WTC11 (cell line): ENCODE results near the gene CLCN4. TPM values are rescaled to one million over a fixed set of nuclear protein-coding genes. Genes with fewer than 3 reads are reported as not detected.

Source experiments
- ATAC-seq: fragments of 200-7000 bp; cut with Tn5 transposase; 2 replicates; pipeline ENCODE4 v1.10.0; 2021; ENCODE audit warnings: mild to moderate bottlenecking, moderate library complexity
- CTCF ChIA-PET: fragments of 300-600 bp; sonication (Branson Sonifier 250); formaldehyde crosslinking; loops from one replicate; lab custom pipeline; 2021; ENCODE audit warnings: antibody characterized with exemption; lab: Charles Lee
- POLR2A ChIA-PET: fragments of 350-600 bp; sonication (Branson Sonifier 250); formaldehyde crosslinking; loops from one replicate; lab custom pipeline; 2021; ENCODE audit warnings: antibody characterized with exemption; lab: Charles Lee
- DNase-seq: peaks from one replicate; pipeline ENCODE4 v3.0.0; 2021; ENCODE audit warnings: low spot score
- H3K27ac Mint-ChIP-seq: 2 replicates; pipeline ENCODE4 v1.8.0; 2021; ENCODE audit warnings: mixed read lengths
- H3K27me3 Mint-ChIP-seq: 2 replicates; pipeline ENCODE4 v1.8.0; 2021; ENCODE audit warnings: low read depth, mild to moderate bottlenecking, moderate library complexity, mixed read lengths
- H3K36me3 Mint-ChIP-seq: 2 replicates; pipeline ENCODE4 v1.8.0; 2021; ENCODE audit warnings: mixed read lengths
- H3K4me1 Mint-ChIP-seq: 2 replicates; pipeline ENCODE4 v1.8.0; 2022; ENCODE audit warnings: mixed read lengths
- H3K4me3 Mint-ChIP-seq: 2 replicates; pipeline ENCODE4 v1.8.0; 2021; ENCODE audit warnings: mild to moderate bottlenecking, moderate library complexity, mixed read lengths
- H3K9me3 Mint-ChIP-seq: 2 replicates; pipeline ENCODE4 v1.8.0; 2021; ENCODE audit warnings: mixed read lengths
- CREM ChIP-seq: sonication (generic); formaldehyde crosslinking; IDR thresholded peaks from 2 replicates; pipeline ENCODE4 v1.8.1; 2022; ENCODE audit warnings: mild to moderate bottlenecking, missing genetic modification reagents, moderate library complexity
- FOXP1 ChIP-seq: sonication (generic); formaldehyde crosslinking; IDR thresholded peaks from 2 replicates; pipeline ENCODE4 v1.8.0; 2022; ENCODE audit warnings: missing genetic modification reagents, mild to moderate bottlenecking, moderate library complexity, borderline replicate concordance
- FOXP4 ChIP-seq: sonication (generic); formaldehyde crosslinking; IDR thresholded peaks from 2 replicates; pipeline ENCODE4 v1.8.0; 2022; ENCODE audit warnings: mild to moderate bottlenecking, missing genetic modification reagents
- NFATC4 ChIP-seq: fragments of 250-450 bp; sonication (Bioruptor Pico); IDR thresholded peaks from 2 replicates; pipeline ENCODE4 v1.9.0; 2021; ENCODE audit warnings: mild to moderate bottlenecking
- PRRX2 ChIP-seq: fragments of 250-450 bp; sonication (Bioruptor Pico); IDR thresholded peaks from 2 replicates; pipeline ENCODE4 v1.8.0; 2021; ENCODE audit warnings: mild to moderate bottlenecking
- SP1 ChIP-seq: sonication (generic); formaldehyde crosslinking; conservative IDR thresholded peaks from 2 replicates; pipeline ENCODE4 v1.8.1; 2022; ENCODE audit warnings: missing genetic modification reagents
- STAT6 ChIP-seq: sonication (generic); formaldehyde crosslinking; conservative IDR thresholded peaks from 2 replicates; pipeline ENCODE4 v1.8.1; 2023; ENCODE audit warnings: mild to moderate bottlenecking, low read depth, missing genetic modification reagents, moderate library complexity
- TEAD1 ChIP-seq: sonication (generic); formaldehyde crosslinking; IDR thresholded peaks from 2 replicates; pipeline ENCODE4 v1.8.0; 2022; ENCODE audit warnings: mild to moderate bottlenecking, missing genetic modification reagents
- ZBTB43 ChIP-seq: sonication (generic); formaldehyde crosslinking; IDR thresholded peaks from 2 replicates; pipeline ENCODE4 v1.8.1; 2023; ENCODE audit warnings: mild to moderate bottlenecking, missing genetic modification reagents
- ZNF232 ChIP-seq: sonication (generic); formaldehyde crosslinking; IDR thresholded peaks from 2 replicates; pipeline ENCODE4 v1.8.0; 2022; ENCODE audit warnings: mild to moderate bottlenecking, missing genetic modification reagents
- ZNF281 ChIP-seq: sonication (generic); formaldehyde crosslinking; IDR thresholded peaks from 2 replicates; pipeline ENCODE4 v1.8.0; 2023; ENCODE audit warnings: mild to moderate bottlenecking, missing genetic modification reagents
- ZNF425 ChIP-seq: fragments of 250-450 bp; sonication (Bioruptor Pico); conservative IDR thresholded peaks from 2 replicates; pipeline ENCODE4 v1.9.0; 2021; ENCODE audit warnings: mild to moderate bottlenecking
- ZNF512 ChIP-seq: sonication (generic); formaldehyde crosslinking; IDR thresholded peaks from 2 replicates; pipeline ENCODE4 v1.8.1; 2022; ENCODE audit warnings: missing genetic modification reagents, borderline replicate concordance
- ZNF532 ChIP-seq: fragments of 250-450 bp; sonication (Bioruptor Pico); IDR thresholded peaks from 2 replicates; pipeline ENCODE4 v1.9.0; 2021; ENCODE audit warnings: mild to moderate bottlenecking, borderline replicate concordance
- ZNF671 ChIP-seq: fragments of 250-450 bp; sonication (Bioruptor Pico); IDR thresholded peaks from 2 replicates; pipeline ENCODE4 v1.8.0; 2021; ENCODE audit warnings: mild to moderate bottlenecking
- ZSCAN18 ChIP-seq: fragments of 250-450 bp; sonication (Bioruptor Pico); IDR thresholded peaks from 2 replicates; pipeline ENCODE4 v2.1.2; 2022; ENCODE audit warnings: mild to moderate bottlenecking, moderate library complexity
- total RNA-seq: library from RNA; stranded (reverse); gene quantifications from 3 replicates; pipeline ENCODE4 v1.2.3, GENCODE V29; 2021

The CLCN4 gene
- total RNA-seq, 1 experiment from 2014 or later, result 8.9 TPM

- TF ChIP-seq ZBTB43 (CRISPR knock-in tag) (no peak), ZNF232 (CRISPR knock-in tag) (no peak), ZSCAN18 (CRISPR knock-in tag) (no peak), TEAD1 (no peak), CREM (CRISPR knock-in tag) (no peak), PRRX2 (no peak), ZNF425 (no peak), NFATC4 (CRISPR knock-in tag) (no peak)
These were observed 121.9 kb downstream of the CLCN4 start (continued) for GRCh38 chrX:10278716-10279115.

GRCh38 chrX:10280071-10280470 lies 123.3 kb downstream of the CLCN4 start:
- Mint-ChIP-seq H3K9me3 (no peaks in the 10 kb centered on the region), H3K4me1 (0 out of 2 replicates have a peak, but pooled peaks cover 4% of the 10 kb centered on the region), H3K36me3 (no peaks in the 10 kb centered on the region), H3K27me3 (no peaks in the 10 kb centered on the region; the same call in 1 of the 2 replicates), H3K4me3 (no peak overlapping the region), H3K27ac (no peak overlapping the region)
- DNase-seq (no peak), ATAC-seq (no peak)
- ChIA-PET CTCF (interaction anchor here (1.0 kb wide), 1 partner anchor 445 kb away, joined by 7 read pairs; no protein-coding TSS in a partner anchor), POLR2A (interaction anchor here (0.7 kb wide), 1 partner anchor 530 kb away, joined by 6 read pairs; no protein-coding TSS in a partner anchor)
- TF ChIP-seq SP1 (CRISPR knock-in tag), result no peak
- no peak for TF ChIP-seq ZNF512 (CRISPR knock-in tag)
- no peak for TF ChIP-seq ZNF671 (CRISPR knock-in tag)
- no peak for TF ChIP-seq FOXP1 (CRISPR knock-in tag)
- no peak for TF ChIP-seq STAT6
- TF ChIP-seq ZNF532 (CRISPR knock-in tag), result no peak
- TF ChIP-seq FOXP4 (CRISPR knock-in tag), result no peak
- no peak for TF ChIP-seq ZNF281 (CRISPR knock-in tag)
- no peak for TF ChIP-seq ZNF232 (CRISPR knock-in tag)
